Measurements from ENCODE around the gene FBXO24. TPM values are rescaled to one million over a fixed set of nuclear protein-coding genes. Genes with fewer than 3 reads are reported as not detected.
"Not testable (repeated sequence)": the region's sequence is repeated elsewhere in the genome, so short reads cannot be mapped to it uniquely, and the experiment has no call there.

FBXO24 gene
- total RNA-seq, 1 donor, result 0.54 TPM

DNA sequence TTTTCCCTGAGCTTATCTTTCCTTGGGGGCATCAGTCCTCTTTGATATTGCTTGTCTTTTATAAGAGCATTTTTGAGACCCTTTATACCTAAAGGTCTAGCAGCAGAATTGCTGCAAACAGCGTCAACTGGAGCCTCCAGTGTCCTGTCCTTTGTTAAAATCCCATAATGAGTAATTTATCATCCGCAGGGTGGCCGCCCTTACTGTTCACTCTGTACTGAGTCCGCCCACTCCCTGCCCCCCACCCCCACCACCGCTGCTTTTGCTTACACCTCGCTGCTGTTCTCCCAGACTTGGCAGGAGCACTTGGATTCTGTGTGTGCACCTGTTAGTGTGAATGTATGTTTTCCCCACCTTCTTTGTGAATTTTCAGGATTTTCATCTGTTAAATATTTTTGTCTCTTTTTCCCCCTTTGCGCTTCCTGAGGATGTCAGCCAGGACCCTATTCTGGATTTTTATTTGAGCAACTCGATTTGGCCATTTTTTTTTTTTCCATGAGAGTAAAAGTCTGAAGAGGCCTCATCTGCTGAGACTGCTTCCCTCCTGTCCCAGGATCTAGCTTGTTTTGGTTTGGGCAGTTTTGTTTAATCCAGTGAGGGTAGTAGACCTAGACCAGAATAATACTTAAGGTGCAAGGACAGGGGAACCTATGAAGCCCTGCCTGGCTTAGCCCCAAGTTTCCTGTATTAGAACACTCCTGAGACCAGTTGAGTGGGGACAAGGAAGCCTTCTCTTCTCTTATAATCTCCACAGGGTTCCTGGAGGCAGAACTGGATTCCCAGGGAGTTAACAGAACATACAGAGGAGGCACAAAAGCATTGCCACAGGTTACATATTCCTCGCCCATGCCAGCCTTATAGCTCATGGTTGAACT lies 39.0 kb upstream of the FBXO24 start:
- H3K4me3 ChIP-seq (ENCODE audit: low read depth, low read length), result no peak overlapping the region
- DNase-seq (ENCODE audit: low read depth), result no peak
- TF ChIP-seq, protein P1, sequence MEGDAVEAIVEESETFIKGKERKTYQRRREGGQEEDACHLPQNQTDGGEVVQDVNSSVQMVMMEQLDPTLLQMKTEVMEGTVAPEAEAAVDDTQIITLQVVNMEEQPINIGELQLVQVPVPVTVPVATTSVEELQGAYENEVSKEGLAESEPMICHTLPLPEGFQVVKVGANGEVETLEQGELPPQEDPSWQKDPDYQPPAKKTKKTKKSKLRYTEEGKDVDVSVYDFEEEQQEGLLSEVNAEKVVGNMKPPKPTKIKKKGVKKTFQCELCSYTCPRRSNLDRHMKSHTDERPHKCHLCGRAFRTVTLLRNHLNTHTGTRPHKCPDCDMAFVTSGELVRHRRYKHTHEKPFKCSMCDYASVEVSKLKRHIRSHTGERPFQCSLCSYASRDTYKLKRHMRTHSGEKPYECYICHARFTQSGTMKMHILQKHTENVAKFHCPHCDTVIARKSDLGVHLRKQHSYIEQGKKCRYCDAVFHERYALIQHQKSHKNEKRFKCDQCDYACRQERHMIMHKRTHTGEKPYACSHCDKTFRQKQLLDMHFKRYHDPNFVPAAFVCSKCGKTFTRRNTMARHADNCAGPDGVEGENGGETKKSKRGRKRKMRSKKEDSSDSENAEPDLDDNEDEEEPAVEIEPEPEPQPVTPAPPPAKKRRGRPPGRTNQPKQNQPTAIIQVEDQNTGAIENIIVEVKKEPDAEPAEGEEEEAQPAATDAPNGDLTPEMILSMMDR (IDR thresholded peaks at IDR 0.05; ENCODE audit: insufficient read depth, low read length), result no peak

DNA sequence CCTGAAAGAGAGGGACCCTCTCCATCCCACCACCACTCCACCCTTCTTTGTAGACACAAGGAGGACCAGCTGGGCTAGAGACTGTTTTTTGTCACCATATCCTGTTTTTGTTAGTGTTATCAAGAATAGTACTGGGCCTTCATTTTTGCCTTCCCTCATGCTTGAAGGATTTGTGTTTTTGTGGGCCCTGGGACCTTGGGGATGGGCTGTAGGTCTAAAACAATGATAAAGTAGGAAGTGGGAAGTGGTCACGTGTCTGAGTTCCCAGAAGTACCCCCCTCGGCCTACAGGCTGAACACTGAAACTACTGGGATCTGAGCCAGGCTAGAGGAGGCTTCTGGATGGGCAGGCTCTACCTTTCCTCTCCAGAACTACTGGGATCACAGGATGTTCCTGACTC lies 38.3 kb upstream of the FBXO24 start:
- no peak overlapping the region for H3K4me3 ChIP-seq (ENCODE audit: low read depth, low read length)
- TF ChIP-seq, protein P1 (IDR thresholded peaks at IDR 0.05; ENCODE audit: insufficient read depth, low read length), result peak; percentile 18
- peak; percentile 63 for DNase-seq (ENCODE audit: low read depth)

DNA sequence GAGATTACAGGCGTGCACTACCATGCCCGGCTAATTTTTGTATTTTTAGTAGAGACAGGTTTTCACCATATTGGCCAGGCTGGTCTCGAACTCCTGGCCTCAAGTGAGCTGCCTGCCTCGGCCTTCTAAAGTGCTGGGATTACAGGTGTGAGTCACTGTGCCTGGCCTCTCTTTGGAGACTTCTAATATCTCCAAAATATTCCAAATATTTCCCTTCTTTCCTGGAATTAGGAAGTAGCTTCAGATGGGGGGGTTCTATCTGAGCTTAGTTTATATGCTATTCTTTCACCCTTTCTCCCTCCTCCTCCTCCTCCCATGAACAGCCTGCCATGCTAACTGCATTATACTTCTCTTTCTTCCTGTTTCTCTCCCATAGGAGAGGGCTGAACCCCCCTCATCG lies 37.7 kb upstream of the FBXO24 start:
- DNase-seq (ENCODE audit: low read depth), result peak; percentile 47
- H3K4me3 ChIP-seq (ENCODE audit: low read depth, low read length), result not testable (repeated sequence)

DNA sequence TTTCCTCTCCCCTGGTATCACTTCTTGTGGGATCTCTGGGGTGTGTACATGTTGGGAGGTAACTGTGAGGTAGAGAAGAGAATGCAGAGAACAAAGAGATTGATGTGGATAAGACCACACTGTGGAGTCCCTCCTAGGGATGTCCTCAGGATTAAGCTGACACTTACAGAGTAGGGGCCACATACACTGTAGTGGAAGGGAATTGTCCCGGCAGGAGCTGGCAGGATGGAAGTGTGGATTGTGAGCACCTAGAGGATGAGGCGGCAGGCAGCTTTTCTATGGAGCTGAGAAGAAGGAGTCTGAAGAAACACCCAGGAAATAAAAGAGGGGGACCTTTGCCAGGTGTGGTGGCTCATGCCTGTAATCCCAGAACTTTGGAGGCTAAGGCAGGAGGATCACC lies 33.6 kb upstream of the FBXO24 start:
- TF ChIP-seq, protein P1 (IDR thresholded peaks at IDR 0.05; ENCODE audit: insufficient read depth, low read length), result no peak
- DNase-seq (ENCODE audit: low read depth), result no peak
- H3K4me3 ChIP-seq (ENCODE audit: low read depth, low read length), result no peak overlapping the region

GRCh38 chr7:100553032-100553431 lies 33.1 kb upstream of the FBXO24 start:
- no peak overlapping the region for H3K4me3 ChIP-seq (ENCODE audit: low read depth, low read length)
- DNase-seq (ENCODE audit: low read depth), result no peak
- TF ChIP-seq, protein P1 (IDR thresholded peaks at IDR 0.05; ENCODE audit: insufficient read depth, low read length), result no peak

DNA sequence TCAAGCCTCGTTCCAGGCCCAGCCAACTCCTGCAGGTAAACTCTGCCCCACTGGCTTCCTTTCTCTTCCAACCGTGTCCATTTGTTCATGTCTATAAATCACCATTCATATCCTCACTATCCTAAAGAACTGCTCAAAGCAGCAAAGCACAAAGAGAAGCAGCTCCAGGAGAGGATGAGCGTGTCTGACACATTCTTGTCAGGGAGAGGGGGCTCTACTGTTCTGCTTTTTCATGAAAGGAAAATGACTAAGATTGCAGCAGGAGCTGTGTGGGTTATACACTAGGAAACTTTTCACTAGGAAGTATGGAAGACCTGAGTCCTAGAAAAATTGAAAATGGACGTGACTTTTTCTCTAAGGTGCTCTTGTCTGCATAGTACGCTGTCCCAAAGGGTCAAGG lies 30.4 kb upstream of the FBXO24 start:
- no peak for DNase-seq (ENCODE audit: low read depth)

DNA sequence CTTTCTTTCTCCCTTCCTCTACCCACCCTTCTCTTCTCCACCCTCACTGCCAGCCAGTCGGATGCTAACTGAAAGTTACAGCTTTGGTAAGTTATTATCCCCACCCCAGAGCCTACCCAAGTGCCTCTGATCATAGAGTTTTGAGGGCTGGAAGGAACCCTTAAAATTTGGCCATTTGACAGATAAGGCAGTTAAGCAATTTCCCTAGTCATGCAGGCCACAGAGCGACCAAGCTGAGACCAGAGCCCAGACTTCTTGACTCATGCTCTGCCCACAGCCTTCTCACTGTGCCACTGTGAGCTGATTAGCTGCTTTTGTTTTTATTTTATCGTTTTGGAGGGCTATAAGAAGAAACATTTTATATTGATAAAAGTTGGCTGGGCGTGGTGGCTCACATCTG lies 29.6 kb upstream of the FBXO24 start:
- H3K4me3 ChIP-seq (ENCODE audit: low read depth, low read length), result no peak overlapping the region
- TF ChIP-seq, protein P1 (IDR thresholded peaks at IDR 0.05; ENCODE audit: insufficient read depth, low read length), result no peak
- DNase-seq (ENCODE audit: low read depth), result peak; percentile 76

More for the DNA sequence above, 30.4 kb upstream of the FBXO24 start:
- H3K4me3 ChIP-seq (ENCODE audit: low read depth, low read length), result no peak overlapping the region
- TF ChIP-seq, protein P1 (IDR thresholded peaks at IDR 0.05; ENCODE audit: insufficient read depth, low read length), result no peak
